Activated naive CD8-positive, alpha-beta T cell treated with anti-CD3 and anti-CD28 coated beads, Interleukin-2, amount 50 U/mL, for 24 hours (primary cell): ENCODE results near the gene CNP.
"Not testable (repeated sequence)": the region's sequence is repeated elsewhere in the genome, so short reads cannot be mapped to it uniquely, and the experiment has no call there.

Source experiments
- ATAC-seq: fragments of 150-1000 bp; cut with Tn5 transposase; one replicate; pipeline ENCODE4 v1.10.0; 2021
- DNase-seq: peaks from one replicate; pipeline ENCODE4 v3.0.0; 2021
- H3K27ac Mint-ChIP-seq: one replicate; pipeline ENCODE4 v1.8.0; 2021; ENCODE audit warnings: mild to moderate bottlenecking, mixed read lengths
- H3K27me3 Mint-ChIP-seq: one replicate; pipeline ENCODE4 v1.8.0; 2021; ENCODE audit warnings: mixed read lengths
- H3K36me3 Mint-ChIP-seq: one replicate; pipeline ENCODE4 v1.8.0; 2021; ENCODE audit warnings: low read depth, mixed read lengths
- H3K4me1 Mint-ChIP-seq: one replicate; pipeline ENCODE4 v1.8.0; 2021; ENCODE audit warnings: mixed read lengths
- H3K4me3 Mint-ChIP-seq: one replicate; pipeline ENCODE4 v1.8.0; 2021; ENCODE audit warnings: mild to moderate bottlenecking, moderate library complexity, mixed read lengths
- H3K9me3 Mint-ChIP-seq: one replicate; pipeline ENCODE4 v1.8.0; 2021; ENCODE audit warnings: mixed read lengths

The CNP gene

GRCh38 chr17:42018988-42019387 is 52.4 kb downstream of the CNP start:
- DNase-seq (no peak), ATAC-seq (no peak)
- H3K27ac Mint-ChIP-seq, result no peak overlapping the region
- peaks cover 3% of the 10 kb centered on the region for H3K9me3 Mint-ChIP-seq
- H3K36me3 Mint-ChIP-seq, result peaks cover 23% of the 10 kb centered on the region
- peaks cover 56% of the 10 kb centered on the region for H3K4me1 Mint-ChIP-seq
- H3K4me3 Mint-ChIP-seq, result peak overlapping the region; percentile 96
- H3K27me3 Mint-ChIP-seq, result no peaks in the 10 kb centered on the region

DNA sequence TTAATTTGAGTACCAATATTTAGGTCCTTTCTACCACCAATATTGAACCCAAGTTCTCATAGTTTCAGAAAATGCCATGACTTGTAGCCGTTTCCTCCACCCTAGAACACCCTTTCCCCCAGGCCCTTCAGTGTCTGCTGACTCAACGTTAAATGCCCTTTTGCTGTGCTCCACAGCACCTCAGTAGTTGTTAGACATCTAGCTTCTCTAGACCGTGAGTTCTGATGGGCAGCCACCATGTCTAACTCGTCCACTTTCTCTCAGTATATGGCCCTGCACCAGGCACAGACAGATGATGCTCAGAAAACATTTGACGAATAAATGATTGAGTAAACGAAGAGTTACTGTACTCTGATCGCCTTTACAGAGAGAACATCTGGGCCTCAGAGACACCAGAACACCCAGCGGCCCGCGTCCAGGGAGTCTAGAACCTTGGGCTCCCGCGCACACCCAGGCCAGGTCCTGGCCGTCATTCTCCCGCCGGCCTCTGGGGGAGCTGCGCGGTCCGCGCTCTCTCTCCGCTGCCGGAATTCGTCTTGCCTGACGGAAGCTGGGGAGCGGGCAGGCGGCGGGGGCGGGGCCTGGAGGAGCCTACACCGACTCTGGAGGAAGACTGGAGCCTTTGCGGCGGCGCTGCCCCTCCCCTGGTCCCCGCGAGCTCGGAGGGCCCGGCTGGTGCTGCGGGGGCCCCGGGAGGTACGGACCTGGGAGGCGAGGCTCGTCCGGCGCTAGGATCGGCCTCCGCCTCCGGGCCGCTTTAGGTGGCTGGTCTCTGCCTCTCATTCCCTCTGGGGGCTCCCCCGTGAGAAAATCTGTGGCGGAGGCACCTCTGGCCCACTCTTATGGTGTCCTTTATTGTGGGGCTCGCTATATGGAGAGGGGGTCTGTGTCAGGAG is 53.2 kb downstream of the CNP start, which contains the start of gene NKIRAS2:
TSS of gene NKIRAS2 (plus strand) at position 582 of the 896 bp plus-strand sequence. CDS start 1,488 bp downstream, outside the sequence.
- H3K4me1 Mint-ChIP-seq, result peaks cover 63% of the 10 kb centered on the region

DNA sequence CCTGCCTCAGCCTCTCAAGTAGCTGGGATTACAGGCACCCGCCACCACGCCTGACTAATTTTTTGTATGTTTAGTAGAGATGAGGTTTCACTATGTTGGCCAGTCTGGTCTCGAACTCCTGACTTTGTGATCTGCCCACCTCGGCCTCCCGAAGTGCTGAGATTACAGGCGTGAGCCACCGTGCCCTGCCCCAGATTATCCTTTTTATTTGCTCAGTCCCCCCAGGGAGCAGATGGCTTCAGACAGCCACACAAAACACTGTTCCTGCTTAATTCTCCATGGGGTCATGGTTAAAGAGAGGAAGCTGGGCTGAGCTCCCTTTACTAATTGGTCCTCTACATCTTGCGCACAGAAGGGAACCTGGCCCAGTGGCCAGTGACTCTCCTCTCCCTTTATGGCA is 54.2 kb downstream of the CNP start:
- Mint-ChIP-seq H3K36me3 (peaks cover 23% of the 10 kb centered on the region), H3K4me3 (peak overlapping the region; percentile 91), H3K27ac (peak overlapping the region; percentile 78), H3K4me1 (peaks cover 55% of the 10 kb centered on the region)
- DNase-seq, ATAC-seq, H3K9me3 Mint-ChIP-seq, H3K27me3 Mint-ChIP-seq: not testable (repeated sequence)

More for the DNA sequence above, 53.2 kb downstream of the CNP start, which contains the start of gene NKIRAS2:
- peaks cover 3% of the 10 kb centered on the region for H3K9me3 Mint-ChIP-seq
- ATAC-seq (peak; percentile 79), DNase-seq (peak; percentile 96)
- peak within 1 kb of the TSS; percentile 96 for H3K4me3 Mint-ChIP-seq
- H3K27me3 Mint-ChIP-seq, result no peaks in the 10 kb centered on the region
- H3K36me3 Mint-ChIP-seq, result peaks cover 29% of the 10 kb centered on the region
- peak within 1 kb of the TSS; percentile 78 for H3K27ac Mint-ChIP-seq

GRCh38 chr17:42023524-42024349 is 57.1 kb downstream of the CNP start:
- H3K4me1 Mint-ChIP-seq, result peaks cover 35% of the 10 kb centered on the region
- no peak overlapping the region for H3K4me3 Mint-ChIP-seq
- no peak for ATAC-seq
- H3K27me3 Mint-ChIP-seq, result no peaks in the 10 kb centered on the region
- peaks cover 15% of the 10 kb centered on the region for H3K36me3 Mint-ChIP-seq
- peak overlapping the region; percentile 39 for H3K27ac Mint-ChIP-seq
- peaks cover 3% of the 10 kb centered on the region for H3K9me3 Mint-ChIP-seq
- DNase-seq, result no peak

- Mint-ChIP-seq H3K9me3 (no peaks in the 10 kb centered on the region), H3K4me3 (no peak overlapping the region), H3K4me1 (peaks cover 25% of the 10 kb centered on the region), H3K27ac (peak overlapping the region; percentile 40), H3K27me3 (no peaks in the 10 kb centered on the region), H3K36me3 (peaks cover 15% of the 10 kb centered on the region)
- ATAC-seq (no peak), DNase-seq (no peak)
Measured at GRCh38 chr17:42025191-42025579, 58.6 kb downstream of the CNP start.

DNA sequence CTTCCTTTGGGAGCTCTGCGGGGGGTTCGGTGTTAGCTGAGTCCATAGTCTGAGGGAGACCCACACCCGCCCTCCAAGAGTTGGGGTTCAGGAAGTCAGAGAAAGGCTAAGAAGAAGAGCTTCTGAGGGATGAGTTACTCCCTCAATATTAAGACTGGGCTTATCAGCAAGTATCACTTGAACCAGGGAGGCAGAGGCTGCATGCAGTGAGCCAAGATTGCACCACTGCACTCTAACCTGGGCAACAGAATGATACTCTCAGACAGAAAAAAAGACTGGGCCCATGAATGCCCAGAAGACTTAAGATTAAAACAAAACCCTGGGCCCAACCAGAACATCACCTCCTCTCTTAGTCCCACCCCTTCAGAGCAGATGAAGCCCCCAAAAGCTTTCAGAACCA is 59.3 kb downstream of the CNP start:
- H3K4me3 Mint-ChIP-seq, result no peak overlapping the region
- no peak for DNase-seq
- H3K4me1 Mint-ChIP-seq, result peaks cover 18% of the 10 kb centered on the region
- H3K36me3 Mint-ChIP-seq, result peaks cover 15% of the 10 kb centered on the region
- H3K9me3 Mint-ChIP-seq, result no peaks in the 10 kb centered on the region
- no peak for ATAC-seq
- no peak overlapping the region for H3K27ac Mint-ChIP-seq
- no peaks in the 10 kb centered on the region for H3K27me3 Mint-ChIP-seq

GRCh38 chr17:42026857-42027589 is 60.4 kb downstream of the CNP start:
- DNase-seq, result no peak
- no peak for ATAC-seq
- no peaks in the 10 kb centered on the region for H3K9me3 Mint-ChIP-seq
- no peak overlapping the region for H3K4me3 Mint-ChIP-seq
- no peak overlapping the region for H3K27ac Mint-ChIP-seq
- peaks cover 11% of the 10 kb centered on the region for H3K36me3 Mint-ChIP-seq
- no peaks in the 10 kb centered on the region for H3K27me3 Mint-ChIP-seq
- H3K4me1 Mint-ChIP-seq, result peaks cover 11% of the 10 kb centered on the region
